HG02763 (cell line): ENCODE results near the gene PAPOLA.

Experiments
- ATAC-seq: cut with Tn5 transposase; IDR thresholded peaks from one replicate; pipeline ENCODE4 v1.9.1; 2021; ENCODE audit warnings: mild to moderate bottlenecking, moderate library complexity; ENCODE audit not compliant: unreplicated experiment

The PAPOLA gene

DNA sequence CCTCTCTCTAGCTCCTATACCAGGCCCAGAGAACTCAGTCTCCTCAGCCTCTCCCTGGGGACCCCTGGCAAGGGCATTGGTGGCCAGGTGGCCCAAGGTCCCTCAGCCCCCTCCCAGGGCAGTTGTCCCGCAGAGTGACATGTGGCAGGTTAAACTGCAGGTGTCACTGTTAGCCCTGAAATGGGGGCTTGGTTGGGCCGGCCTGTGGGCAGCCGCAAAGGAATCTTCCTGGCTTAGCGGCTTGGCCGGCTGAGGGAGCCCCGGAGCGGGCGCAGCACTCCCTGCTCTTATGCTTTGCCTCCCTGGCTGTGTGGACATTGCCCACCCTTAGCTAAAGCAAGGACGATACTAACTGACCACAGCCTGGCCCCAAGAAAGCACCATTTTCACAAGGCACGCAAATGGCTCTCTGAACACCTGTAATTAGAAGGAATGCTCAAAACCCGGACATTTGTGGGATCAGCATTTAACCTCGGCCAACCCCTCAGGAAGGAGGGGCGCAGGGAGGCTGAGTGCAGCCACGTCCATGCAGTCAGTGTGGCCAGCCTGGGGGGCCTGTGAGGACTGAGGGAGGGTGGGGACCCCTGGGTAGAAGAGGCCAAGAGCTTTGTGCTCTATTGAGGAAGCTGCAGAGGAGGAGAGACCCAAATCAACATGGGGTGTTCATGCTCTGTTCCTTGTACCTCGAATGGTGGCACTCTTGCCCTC is 82.2 kb downstream of the PAPOLA start:
- peak; percentile 62 for ATAC-seq

DNA sequence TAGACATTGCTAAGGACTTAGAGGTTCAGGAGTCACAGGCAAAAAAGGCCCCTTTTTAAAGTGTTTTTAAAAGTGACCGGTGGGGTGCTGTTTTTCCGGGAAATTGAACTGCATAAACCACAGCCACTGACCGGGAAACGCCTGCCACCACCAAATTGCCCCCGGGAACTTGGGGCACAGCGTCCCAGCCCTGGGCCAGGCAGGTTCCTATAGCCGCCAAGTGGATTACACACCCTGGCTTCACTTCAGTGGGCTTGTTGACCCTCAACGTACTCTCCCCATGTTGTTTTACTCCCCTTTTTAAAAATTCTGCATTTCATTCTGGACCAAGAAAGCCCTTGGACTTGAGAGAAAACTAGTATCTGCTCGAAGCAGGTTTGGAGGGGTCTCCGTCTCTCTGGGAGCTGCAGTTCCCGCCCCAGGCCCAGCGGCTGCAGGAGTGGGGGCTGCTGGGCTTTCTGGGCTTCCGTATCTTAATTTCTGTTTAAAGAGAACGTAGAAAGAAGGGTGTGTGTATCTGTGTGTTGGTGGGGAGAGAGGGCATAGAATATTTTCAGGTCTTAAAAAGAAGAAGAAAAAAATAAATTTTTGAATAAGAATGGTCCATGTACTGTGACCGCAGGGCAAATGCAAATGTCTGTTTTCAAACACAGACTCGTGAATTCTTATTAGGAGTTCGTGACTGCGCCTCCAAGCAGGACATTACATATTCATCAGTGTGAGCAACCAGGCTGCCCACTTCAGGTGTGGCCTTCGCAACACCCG is 82.9 kb downstream of the PAPOLA start:
- ATAC-seq: no peak

DNA sequence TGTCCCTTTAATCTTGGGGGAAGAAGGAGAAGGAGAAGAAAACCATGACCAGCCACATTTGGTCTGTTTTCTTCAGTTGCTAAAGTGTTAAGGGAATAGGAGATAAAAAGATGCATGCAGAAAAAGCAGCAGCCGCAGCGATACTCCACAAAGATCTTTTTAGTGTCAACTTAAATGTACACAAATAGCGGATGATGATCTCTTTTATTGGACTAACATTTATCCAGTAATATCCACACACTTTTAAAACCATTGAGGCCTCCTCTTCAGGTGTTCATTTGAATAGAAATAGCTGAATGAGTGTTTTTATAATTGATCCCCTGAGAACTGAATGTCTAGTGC is 83.5 kb downstream of the PAPOLA start:
- no peak for ATAC-seq

DNA sequence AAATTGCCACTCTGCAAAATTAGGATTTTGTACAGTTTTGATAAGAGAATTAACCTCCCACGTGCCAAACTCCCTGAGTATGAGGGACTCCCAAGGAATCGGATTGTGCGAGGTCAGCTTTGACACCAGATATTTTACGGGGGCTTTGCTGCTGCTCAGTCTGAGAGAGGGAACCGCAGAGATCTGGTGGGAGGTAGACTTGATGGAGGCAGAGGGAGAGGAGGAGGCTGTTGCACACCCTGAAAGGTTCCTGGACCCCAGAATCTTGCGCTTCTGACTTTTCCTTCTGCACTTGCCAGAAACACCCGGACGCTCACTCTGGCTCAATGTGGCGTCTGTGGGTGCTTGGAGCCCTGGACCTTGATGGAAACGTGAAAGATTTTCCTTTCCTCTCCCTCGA is 83.9 kb downstream of the PAPOLA start:
- no peak for ATAC-seq

DNA sequence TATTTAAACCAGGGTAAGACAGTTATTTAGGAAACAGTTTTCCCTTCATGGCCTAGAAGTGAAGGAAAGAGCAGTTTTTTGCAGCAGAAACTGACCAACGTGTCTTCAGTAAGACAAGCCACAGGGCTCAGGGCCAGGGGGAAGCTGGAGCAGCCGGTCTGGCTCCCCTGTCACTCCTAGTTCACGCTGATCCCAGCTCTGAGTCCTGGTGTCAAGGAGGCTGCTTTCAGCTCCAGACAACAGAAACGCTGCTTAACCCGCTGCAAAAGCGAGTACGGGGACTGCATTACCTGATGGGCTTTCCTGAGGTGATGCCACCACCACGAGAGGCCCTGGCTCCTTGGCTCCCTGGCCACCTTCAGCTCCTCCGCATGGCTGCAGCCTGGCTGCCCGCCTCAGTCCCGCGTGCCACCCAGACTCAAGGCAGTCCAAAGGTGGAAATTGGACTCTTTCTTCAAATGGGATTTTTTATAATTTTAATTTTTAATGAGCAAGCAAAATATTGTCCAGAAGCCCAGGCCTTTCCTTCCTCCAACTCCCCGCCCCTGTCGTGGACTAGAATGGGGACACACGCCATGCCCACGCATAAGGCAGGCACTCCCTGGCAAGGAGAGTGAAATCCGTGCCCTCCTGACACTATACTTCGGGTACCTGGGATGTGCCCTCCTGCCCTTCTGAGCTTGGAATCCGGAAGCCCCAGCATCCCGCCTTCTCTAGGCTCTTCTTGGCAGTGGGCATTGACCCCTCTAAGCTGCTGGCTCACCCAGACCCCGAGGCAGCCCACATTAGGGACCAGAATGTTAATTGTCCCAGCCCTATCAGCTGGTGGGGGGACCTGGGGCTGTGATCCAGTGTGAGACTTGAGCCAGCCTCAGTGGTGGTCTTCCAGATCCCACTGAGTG is 85.0 kb downstream of the PAPOLA start:
- ATAC-seq: no peak

DNA sequence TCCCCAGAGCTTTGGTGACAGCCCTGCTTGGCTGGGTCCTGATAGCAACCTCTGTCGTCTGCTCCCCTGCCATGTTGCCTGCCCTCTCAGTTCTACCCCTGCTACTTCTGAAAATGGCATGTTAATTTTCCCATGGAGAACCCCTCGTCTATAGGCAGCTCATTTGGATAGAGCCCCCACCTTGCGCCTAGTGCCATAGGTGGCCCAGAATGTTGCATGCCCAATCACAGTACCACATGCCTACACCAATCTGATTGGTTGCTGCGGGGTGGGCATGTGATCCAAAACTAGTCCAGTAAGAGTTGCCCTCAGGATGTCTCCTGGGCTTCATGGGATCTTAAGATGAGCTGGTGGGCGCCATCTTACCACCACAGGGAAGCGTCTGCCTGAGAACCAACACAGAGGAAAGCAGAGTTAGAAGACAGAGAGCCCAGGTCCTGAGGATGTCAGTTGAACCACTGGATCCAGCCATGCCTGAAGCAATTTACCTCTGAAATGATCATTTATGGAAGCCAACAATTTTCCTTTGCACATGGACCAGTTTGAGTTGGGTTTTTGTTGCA is 85.7 kb downstream of the PAPOLA start:
- no peak for ATAC-seq

DNA sequence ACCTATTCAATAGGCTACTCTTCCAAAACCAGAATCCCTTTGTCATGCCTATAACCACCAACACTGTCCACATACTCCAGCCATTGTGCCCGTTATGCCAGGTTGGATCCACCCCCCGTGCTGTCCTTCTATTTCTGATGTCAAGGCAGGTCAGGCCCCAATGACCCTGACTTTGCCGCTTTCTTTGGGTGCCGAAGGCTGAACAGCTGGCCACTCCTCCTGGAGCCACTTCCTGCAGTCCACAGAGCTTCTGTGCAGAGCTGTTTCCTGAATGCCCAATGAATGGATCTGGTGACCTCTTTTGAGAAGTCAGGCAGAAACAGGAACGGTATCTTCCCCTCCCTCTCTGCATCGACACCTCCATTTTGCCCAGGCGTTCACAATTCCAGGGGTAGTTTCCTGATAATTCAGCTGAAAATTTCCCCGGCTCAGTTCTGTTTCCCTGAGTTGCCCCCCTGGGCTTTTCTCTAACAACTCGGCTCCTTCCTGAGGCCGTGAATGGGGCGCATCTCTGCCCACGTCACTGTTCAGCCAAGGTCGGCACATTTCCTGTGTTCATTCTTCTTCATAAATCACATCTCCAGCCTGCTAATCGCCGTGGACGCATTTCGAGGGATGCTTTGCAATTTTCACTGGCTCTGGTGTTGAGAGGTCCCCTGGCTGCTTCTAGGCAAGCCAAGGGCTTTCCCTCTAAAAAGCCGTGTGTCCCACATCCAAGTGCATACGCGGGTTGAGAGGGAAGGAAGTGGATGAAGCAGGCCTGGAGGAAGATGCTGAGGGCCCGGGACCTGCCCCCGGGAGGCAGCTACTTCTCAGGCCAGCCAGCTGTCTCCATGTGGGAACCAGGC is 86.5 kb downstream of the PAPOLA start:
- ATAC-seq: no peak

DNA sequence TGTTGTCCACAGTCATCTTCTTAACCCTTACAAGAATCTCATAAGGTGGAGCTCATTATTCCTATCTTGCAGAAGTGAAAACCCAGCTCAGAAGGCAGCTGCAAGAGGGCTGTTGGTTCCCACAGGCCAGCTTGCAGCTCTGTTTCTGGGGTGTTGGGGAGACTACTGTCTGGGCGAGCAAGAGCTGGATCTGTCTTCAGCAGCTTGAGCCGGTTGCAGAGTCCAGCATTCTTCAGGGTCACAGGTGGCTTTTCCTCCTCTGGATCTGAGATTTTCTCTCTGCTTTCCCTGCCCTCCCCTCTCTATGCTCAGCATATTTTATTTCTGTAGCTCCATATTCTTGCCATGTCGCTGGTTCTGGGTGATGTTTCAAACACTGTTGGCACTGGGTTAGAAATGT is 87.4 kb downstream of the PAPOLA start:
- no peak for ATAC-seq

DNA sequence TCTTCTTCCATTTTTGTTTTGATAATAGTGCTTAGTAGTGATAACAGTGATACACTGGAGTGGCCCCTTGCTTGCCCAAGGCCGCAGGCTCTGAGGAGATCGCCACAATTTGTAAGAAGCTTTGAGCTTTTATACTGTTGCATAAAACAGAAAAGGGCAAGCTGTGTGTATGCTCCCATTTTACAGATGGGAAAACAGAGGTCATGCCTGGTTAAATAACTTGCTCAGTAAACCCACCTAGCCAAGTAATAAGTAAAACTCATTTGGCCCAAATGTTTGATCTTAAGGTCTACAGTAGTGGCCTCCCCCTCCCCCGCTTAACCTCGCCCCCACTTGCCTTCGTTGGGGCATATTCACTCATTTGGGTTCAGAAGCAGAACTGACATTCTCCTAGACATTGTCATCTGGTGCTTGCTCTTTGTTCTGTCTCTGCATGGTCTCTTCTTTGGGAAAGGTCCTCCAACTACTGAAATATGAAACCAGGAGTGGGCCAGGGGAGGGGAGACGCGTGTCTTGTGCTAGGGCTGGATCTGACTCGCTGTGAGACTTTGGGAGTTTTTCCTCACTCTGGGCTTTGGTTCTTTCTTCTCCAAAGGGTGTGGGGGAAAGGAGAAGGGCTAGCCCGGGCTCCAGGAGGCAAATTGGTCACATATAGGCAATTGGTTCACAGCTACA is 88.1 kb downstream of the PAPOLA start:
- ATAC-seq: no peak

DNA sequence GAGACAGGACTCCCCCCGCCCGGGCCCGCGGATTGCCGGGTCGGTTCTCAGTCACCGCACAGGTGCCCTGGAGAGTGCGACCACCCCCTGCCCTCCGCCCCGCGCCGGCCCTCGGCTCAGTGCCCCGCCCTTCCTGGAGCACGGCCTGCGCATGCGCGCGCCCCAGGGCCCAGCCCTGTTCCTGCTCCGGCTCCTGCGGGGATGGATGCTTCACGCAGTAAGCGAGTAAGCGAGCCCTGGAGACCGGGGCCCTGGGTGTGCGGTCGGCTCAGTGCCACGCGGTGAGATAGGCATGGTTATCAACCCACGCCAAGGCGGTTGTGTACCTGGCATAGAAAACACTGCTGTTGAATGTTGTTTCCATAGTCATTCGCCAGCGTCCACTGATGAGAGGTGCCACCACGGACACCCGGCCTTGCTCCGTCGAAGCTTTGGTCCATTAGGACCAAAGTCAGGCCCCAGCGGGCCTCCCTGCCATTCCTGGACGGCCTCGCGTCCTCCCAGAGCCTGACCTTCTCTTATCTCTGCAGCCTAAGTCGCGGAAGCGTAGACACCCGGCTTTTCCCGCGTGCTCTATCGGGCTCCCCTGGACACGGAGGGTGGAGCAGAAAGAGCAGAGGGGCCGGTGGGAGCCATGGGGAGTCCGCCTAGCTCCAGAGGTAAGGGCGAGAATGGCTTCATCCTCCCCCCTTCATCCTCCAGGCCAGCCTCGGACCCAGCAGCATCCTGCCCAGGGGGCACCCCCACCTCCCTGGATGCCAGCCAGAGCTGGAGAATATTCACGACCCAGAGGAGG is 90.6 kb downstream of the PAPOLA start:
- peak; percentile 75 for ATAC-seq

DNA sequence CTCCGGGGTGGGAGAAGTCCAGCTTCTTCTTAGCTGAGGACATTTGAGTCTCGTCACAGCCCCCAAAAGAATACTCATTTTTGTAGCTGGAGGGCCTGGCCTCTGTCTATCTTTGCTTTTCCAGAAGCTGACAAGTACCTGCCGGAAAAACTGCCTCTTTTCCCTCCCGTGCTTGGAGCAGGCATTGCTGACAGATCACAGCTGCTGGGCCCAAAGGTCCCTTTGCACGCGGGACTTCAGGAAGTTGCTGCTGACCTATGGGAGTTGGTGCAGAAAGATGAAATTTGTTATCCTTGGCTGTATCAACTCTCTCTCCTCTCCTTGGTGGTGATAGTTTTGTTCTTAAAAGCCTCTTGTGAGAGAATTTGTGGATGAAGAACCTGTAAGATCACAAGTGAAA is 92.8 kb downstream of the PAPOLA start:
- no peak for ATAC-seq

DNA sequence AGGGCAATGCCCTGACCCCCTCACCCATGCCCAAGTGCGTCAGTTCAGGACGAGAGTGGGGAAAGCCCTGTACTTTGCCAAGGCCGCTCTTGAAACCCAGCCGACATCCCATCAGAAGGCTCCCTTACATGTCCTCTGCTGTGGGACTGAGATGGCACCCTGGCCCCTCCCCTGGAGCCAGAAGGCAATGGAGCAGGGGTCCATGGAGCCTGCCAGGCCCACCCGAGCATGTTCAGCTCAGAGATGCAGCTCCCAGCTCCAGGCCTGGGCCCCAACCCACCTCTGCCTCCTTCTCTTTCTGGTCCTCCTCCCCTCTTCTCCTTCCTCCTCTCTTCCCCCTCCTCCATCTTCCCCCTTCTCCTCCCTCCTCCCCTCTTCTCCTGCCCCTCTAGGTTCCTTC is 95.5 kb downstream of the PAPOLA start:
- no peak for ATAC-seq

DNA sequence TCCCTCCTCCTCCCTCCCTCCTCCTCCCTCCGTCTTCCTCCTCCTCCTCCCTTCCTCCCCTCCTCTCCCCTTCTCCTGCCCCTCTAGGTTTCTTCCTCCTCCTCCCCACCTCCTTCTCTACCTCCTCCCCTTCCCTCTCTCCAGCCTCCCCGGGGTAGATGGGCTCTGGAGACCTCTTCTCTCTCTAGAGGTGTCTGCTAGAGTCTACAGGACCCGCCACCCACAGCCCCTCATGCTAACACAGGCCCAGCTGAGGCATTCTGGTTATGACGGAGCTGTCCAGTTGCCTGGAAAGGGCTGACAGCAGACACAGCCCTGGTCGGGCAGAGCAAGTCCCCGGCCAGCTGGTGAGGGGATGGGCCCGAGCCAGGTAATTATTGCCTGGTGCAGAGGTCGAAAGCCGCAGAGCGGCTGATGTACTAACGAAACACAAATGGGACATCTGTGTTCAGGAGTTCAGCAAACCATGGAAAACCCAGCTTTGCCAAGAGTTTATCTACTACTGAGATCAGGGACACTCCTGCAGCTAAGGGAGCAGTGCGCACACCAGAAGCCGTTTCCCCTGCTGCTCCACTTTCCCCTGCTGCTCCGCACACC is 96.2 kb downstream of the PAPOLA start:
- no peak for ATAC-seq

DNA sequence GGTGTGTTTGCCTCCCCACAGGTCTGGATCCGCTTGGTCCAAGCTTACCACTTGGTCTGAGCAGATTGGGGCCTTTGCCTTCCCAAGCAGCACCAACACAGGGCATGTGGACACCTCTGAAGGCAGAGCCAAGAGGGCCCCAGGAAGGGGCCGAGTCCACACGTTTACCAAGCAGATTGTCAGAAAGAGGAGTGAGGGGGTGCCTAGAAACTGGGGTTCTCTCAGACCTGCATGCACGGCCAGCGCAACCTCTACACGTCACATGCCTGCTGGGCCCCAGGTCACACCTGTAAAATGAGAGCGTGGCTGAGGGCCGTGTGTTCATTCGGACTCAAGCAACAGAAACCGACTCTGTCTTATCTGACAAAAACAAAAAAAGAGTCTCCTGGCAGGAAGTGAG is 96.9 kb downstream of the PAPOLA start:
- ATAC-seq: no peak

DNA sequence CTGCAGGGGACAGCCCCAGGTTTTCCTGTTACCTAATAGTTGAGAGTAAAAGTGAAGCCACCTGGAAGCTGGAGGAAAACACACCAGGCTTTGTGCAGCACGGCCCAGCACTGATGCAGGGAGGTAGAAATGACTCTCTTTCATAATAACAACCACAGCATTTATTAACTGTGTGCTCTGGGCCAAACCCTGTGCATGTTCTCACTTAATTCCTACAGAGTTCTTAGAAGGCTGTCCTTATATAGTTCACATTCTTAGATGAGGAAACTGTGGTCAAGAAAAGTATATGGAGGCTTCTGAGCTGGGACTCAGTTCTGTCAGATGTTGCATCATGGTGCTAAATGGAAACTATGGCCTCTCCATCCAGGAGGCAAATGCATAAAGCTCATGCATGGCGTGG is 100.0 kb downstream of the PAPOLA start:
- no peak for ATAC-seq

DNA sequence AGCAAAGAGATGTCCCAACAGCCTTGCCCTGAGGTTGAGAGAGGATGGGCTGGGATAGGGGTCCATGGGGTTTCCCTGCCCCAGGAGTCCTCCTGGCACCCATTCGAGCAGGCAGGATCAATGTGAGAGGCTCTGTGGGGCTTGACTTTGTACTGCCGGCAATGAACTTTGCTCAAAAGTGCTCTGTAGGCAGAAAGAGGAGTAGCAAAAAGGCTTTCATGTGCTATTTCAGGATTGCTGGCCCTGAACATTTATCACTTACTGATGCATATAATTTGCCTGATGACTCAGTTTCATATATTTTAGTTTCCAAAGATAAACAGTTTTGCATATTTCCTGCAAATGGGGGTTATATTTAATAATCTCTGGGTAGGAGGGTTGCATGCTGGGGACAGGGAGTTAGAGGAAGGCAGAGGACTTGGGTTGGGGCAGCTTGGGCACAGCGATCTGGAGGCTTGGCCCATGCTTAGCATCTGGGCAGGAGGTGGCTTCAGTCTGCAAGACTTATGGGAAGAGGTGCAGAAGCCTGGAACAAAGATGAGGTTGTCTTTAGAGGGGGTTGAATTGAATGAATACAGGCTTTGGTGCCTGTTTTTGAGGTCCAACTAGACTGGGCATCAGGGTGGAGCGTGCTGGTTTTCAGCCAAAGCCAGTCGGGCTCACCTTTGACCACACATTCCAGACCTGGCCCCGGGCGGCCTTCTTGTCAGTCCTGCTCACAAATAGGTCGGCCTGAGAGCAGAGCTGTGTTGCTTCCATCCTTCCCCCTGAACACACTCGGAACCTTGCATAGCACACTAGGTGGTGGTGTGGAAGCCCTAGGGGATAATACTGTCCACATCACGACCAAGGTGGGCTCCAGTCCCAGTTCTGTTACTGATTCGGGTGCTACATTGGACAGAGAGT is 101.4 kb downstream of the PAPOLA start:
- no peak for ATAC-seq

DNA sequence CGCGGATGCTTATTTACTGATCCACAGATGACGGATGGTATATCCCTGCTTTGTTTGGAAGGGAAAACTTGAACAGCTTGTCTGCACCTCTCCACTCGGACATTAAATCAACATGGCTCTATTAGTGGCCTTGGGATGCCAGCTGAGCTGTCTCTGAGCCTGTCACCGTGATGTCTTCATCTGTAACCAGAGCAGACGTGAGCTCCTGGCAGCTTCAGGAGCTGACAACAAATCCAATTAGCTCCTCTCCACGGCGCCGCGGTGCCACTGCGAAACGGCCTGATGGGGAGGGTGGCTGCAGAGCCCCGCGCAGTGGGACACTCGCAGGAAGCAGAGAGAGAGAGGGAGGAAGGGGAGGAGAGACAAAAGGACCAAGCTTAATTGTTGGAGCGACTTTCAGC is 112.3 kb downstream of the PAPOLA start:
- no peak for ATAC-seq
